HCT116 (cell line): ENCODE data around the gene OAT. TPM values are rescaled to one million over a fixed set of nuclear protein-coding genes. Genes with fewer than 3 reads are reported as not detected.

Source experiments
- ATAC-seq: fragments of 200-7000 bp; cut with Tn5 transposase; 2 replicates; pipeline ENCODE4 v1.9.1; 2020; ENCODE audit warnings: mild to moderate bottlenecking, moderate library complexity
- BruUV-seq: library from RNA; stranded (reverse); fragments of 400-500 nt; replicated peaks from 2 replicates; lab custom pipeline; 2021; lab: Mats Ljungman, UMichigan
- CTCF ChIA-PET: fragments of 300-600 bp; sonication (Branson Sonifier 250); formaldehyde crosslinking; loops from one replicate; lab custom pipeline; 2021; ENCODE audit warnings: antibody characterized with exemption; lab: Charles Lee
- POLR2A ChIA-PET: fragments of 300-600, 350-600 bp; sonication (Branson Sonifier 250); formaldehyde crosslinking; loops from one replicate; lab custom pipeline; 2021; ENCODE audit warnings: antibody characterized with exemption; lab: Charles Lee
- RAD21 ChIA-PET, 2 experiments: fragments of 300-600 bp; sonication (Branson Sonifier 250); formaldehyde crosslinking; loops; one replicate each; lab custom pipeline; 2023; ENCODE audit warnings: low total read pairs in 2 of 2; ENCODE audit not compliant: uncharacterized antibody in 2 of 2, unreplicated experiment in 2 of 2, low non-redundant PET in 1 of 2; lab: Charles Lee
- DNase-seq: peaks from one replicate; pipeline ENCODE4 v3.0.0-alpha.2; 2010; ENCODE audit warnings: low read depth, low spot score
- H2AFZ ChIP-seq: fragments of 200-600 bp; shearing (Covaris generic), sonication (generic); 2 replicates; pipeline ENCODE4 v1.6.1; 2017; ENCODE audit warnings: low read depth, mixed run types, mixed read lengths, antibody characterized with exemption, low read length; ENCODE audit not compliant: poor library complexity, severe bottlenecking
- H3K27ac ChIP-seq: 2 replicates; pipeline ENCODE4 v1.5.1; 2012; ENCODE audit warnings: low read depth, low read length
- H3K27me3 ChIP-seq: fragments of 200-600 bp; sonication (generic); 2 replicates; pipeline ENCODE4 v1.6.1; 2016; ENCODE audit warnings: mixed run types, low read length, mixed read lengths; ENCODE audit not compliant: insufficient read depth
- H3K36me3 ChIP-seq, 2 experiments: fragments of 200-500 bp in 1 of 2; fragments of 200-600 bp in 1 of 2; sonication (Bioruptor generic) in 1 of 2; sonication (generic) in 1 of 2; 2 replicates each; pipeline versions ENCODE4 v1.5.1 to v1.6.1; 2014 to 2016; ENCODE audit warnings: low read length in 2 of 2, inconsistent platforms in 1 of 2, mixed read lengths in 1 of 2, mixed run types in 1 of 2; ENCODE audit not compliant: insufficient read depth in 2 of 2, control insufficient read depth in 1 of 2
- H3K4me1 ChIP-seq, 2 experiments: fragments of 200-600 bp in 1 of 2; sonication (generic) in 1 of 2; 2 replicates each; pipeline versions ENCODE4 v1.5.1 to v1.6.1; 2012 to 2017; ENCODE audit warnings: low read length in 2 of 2, inconsistent platforms in 1 of 2, mild to moderate bottlenecking in 1 of 2, mixed read lengths in 1 of 2, mixed run types in 1 of 2, moderate library complexity in 1 of 2; ENCODE audit not compliant: insufficient read depth in 2 of 2, control insufficient read depth in 1 of 2
- H3K4me2 ChIP-seq: fragments of 200-600 bp; sonication (generic); 2 replicates; pipeline ENCODE4 v1.6.1; 2017; ENCODE audit warnings: mixed run types, low read length, mixed read lengths
- H3K4me3 ChIP-seq, 2 experiments: fragments of 200-600 bp in 1 of 2; sonication (generic) in 1 of 2; replicated peaks in 1 of 2; 2 replicates each; pipeline ENCODE4 v1.5.1; 2011 to 2016; ENCODE audit warnings: low read length in 2 of 2, control low read depth in 1 of 2, low read depth in 1 of 2, mild to moderate bottlenecking in 1 of 2, mixed read lengths in 1 of 2, mixed run types in 1 of 2
- H3K79me2 ChIP-seq: fragments of 200-600 bp; sonication (generic); 2 replicates; pipeline ENCODE4 v1.6.1; 2017; ENCODE audit warnings: mild to moderate bottlenecking, mixed run types, low read length, moderate library complexity, mixed read lengths; ENCODE audit not compliant: insufficient read depth
- H3K9ac ChIP-seq: fragments of 200-600 bp; sonication (generic); 2 replicates; pipeline ENCODE4 v1.6.1; 2016; ENCODE audit warnings: low read length, mixed read lengths
- H3K9me2 ChIP-seq: fragments of 200-600 bp; sonication (generic), shearing (Covaris generic); 2 replicates; pipeline ENCODE4 v1.6.1; 2017; ENCODE audit warnings: mixed run types, mild to moderate bottlenecking, moderate library complexity; ENCODE audit not compliant: insufficient read depth
- H3K9me3 ChIP-seq, 2 experiments: fragments of 200-500 bp in 1 of 2; fragments of 200-600 bp in 1 of 2; sonication (Bioruptor generic) in 1 of 2; sonication (generic) in 1 of 2; 2 replicates each; pipeline ENCODE4 v1.6.1; 2014 to 2017; ENCODE audit warnings: low read length in 2 of 2, mixed read lengths in 2 of 2, inconsistent platforms in 1 of 2, low read depth in 1 of 2, mild to moderate bottlenecking in 1 of 2, mixed run types in 1 of 2, moderate library complexity in 1 of 2; ENCODE audit not compliant: control insufficient read depth in 1 of 2, insufficient read depth in 1 of 2
- H4K20me1 ChIP-seq: fragments of 200-600 bp; sonication (generic), shearing (Covaris generic); 2 replicates; pipeline ENCODE4 v1.6.1; 2017; ENCODE audit warnings: mixed run types, mild to moderate bottlenecking, moderate library complexity; ENCODE audit not compliant: insufficient read depth
- CBX3 ChIP-seq: IDR thresholded peaks from 2 replicates; pipeline ENCODE4 v1.6.1; 2012; ENCODE audit warnings: low read depth
- EGR1 ChIP-seq: IDR thresholded peaks from 2 replicates; pipeline ENCODE4 v1.6.1; 2012; ENCODE audit warnings: low read depth
- ELF1 ChIP-seq: IDR thresholded peaks from 2 replicates; pipeline ENCODE4 v1.6.1; 2012; ENCODE audit warnings: low read depth, borderline replicate concordance
- EZH2 ChIP-seq: fragments of 200-600 bp; sonication (generic); IDR thresholded peaks from 2 replicates; pipeline ENCODE4 v1.6.1; 2017; ENCODE audit warnings: antibody characterized with exemption, mixed run types
- EZH2phosphoT487 ChIP-seq: fragments of 200-600 bp; IDR thresholded peaks from 2 replicates; pipeline ENCODE4 v1.6.1; 2018; ENCODE audit warnings: antibody characterized with exemption, borderline replicate concordance
- FOSL1 ChIP-seq: IDR thresholded peaks from 2 replicates; pipeline ENCODE4 v1.6.1; 2012; ENCODE audit warnings: low read depth
- MAX ChIP-seq: IDR thresholded peaks from 2 replicates; pipeline ENCODE4 v1.6.1; 2012
- POLR2A ChIP-seq: IDR thresholded peaks from 2 replicates; pipeline ENCODE4 v1.7.0; 2011; ENCODE audit warnings: borderline replicate concordance; ENCODE audit not compliant: insufficient read depth, insufficient read length; ENCODE audit errors: extremely low read depth
- REST ChIP-seq: IDR thresholded peaks from 2 replicates; pipeline ENCODE4 v1.6.1; 2012; ENCODE audit warnings: low read depth
- SIN3A ChIP-seq: IDR thresholded peaks from 2 replicates; pipeline ENCODE4 v1.6.1; 2012; ENCODE audit warnings: low read depth
- SP1 ChIP-seq: IDR thresholded peaks from 2 replicates; pipeline ENCODE4 v1.6.1; 2012; ENCODE audit warnings: low read depth
- SRF ChIP-seq: IDR thresholded peaks from 2 replicates; pipeline ENCODE4 v1.6.1; 2012; ENCODE audit warnings: low read depth
- TCF7L2 ChIP-seq: IDR thresholded peaks from 2 replicates; pipeline ENCODE4 v1.7.0; 2011; ENCODE audit warnings: borderline replicate concordance, inconsistent platforms; ENCODE audit not compliant: insufficient read depth, insufficient read length; ENCODE audit errors: extremely low read depth
- YY1 ChIP-seq: IDR thresholded peaks from 2 replicates; pipeline ENCODE4 v1.6.1; 2011; ENCODE audit warnings: low read length, low read depth, moderate library complexity, mild to moderate bottlenecking; ENCODE audit not compliant: insufficient replicate concordance; ENCODE audit errors: extremely low read depth
- ZNF274 ChIP-seq: fragments of 200-500 bp; sonication (Bioruptor generic); IDR thresholded peaks from 2 replicates; pipeline ENCODE4 v1.6.1; 2014; ENCODE audit warnings: mild to moderate bottlenecking, low read depth, low read length, inconsistent platforms
- intact Hi-C: fragments of 100-400 bp; cut with micrococcal nuclease; formaldehyde crosslinking; loops from 2 replicates; pipeline ENCODE4 v1.10.0; 2022
- total RNA-seq: library from RNA; stranded (reverse); gene quantifications from one replicate; pipeline ENCODE4 v1.2.1, GENCODE V29; 2021; ENCODE audit not compliant: unreplicated experiment
- TF ChIP-seq, protein P1 (sequence below): IDR thresholded peaks from 2 replicates; pipeline ENCODE4 v1.6.1; 2011; ENCODE audit warnings: mild to moderate bottlenecking, low read length, moderate library complexity; ENCODE audit not compliant: insufficient replicate concordance; ENCODE audit errors: extremely low read depth
- TF ChIP-seq, protein P2 (sequence below), 3 experiments: fragments of 200-600 bp in 1 of 3; sonication (generic) in 1 of 3; IDR thresholded peaks in 2 of 3; conservative IDR thresholded peaks in 1 of 3; 2 replicates each; pipeline ENCODE4 v1.5.1; 2012 to 2017; ENCODE audit warnings: low read depth in 2 of 3, low read length in 2 of 3, antibody characterized with exemption in 1 of 3, borderline replicate concordance in 1 of 3, control low read depth in 1 of 3, mild to moderate bottlenecking in 1 of 3, mixed read lengths in 1 of 3, mixed run types in 1 of 3, moderate library complexity in 1 of 3; ENCODE audit not compliant: insufficient read depth in 1 of 3
- TF ChIP-seq, protein P3 (sequence below): IDR thresholded peaks from 2 replicates; pipeline ENCODE4 v1.6.1; 2012

Gene OAT
- total RNA-seq, 1 experiment from 2014 or later: 133 TPM

GRCh38 chr10:124450783-124451057 is 32.0 kb upstream of the OAT start:
- POLR2A ChIA-PET: no interaction called here
- H3K27me3 ChIP-seq: no peaks in the 10 kb centered on the region; the same call in 1 of the 2 replicates
- intact Hi-C loops: no loop called here
- H4K20me1 ChIP-seq: no peaks in the 10 kb centered on the region
- no peaks in the 10 kb centered on the region for H3K79me2 ChIP-seq
- DNase-seq (no peak), ATAC-seq (no peak)
- H3K9ac ChIP-seq: no peak overlapping the region
- RAD21 ChIA-PET: no interaction called here
- H3K4me3 ChIP-seq: no peak overlapping the region; a peak in 1 of 4 replicates
- no peaks in the 10 kb centered on the region for H3K36me3 ChIP-seq
- H3K9me2 ChIP-seq: no peaks in the 10 kb centered on the region
- no peaks in the 10 kb centered on the region for H3K9me3 ChIP-seq
- peak overlapping the region; percentile 89 for H2AFZ ChIP-seq
- CTCF ChIA-PET: no interaction called here
- H3K4me1 ChIP-seq: peaks cover 11 to 19% of the 10 kb centered on the region in 2 experiments
- no peak for TF ChIP-seq ZNF274
- no peak for TF ChIP-seq YY1
- TF ChIP-seq, protein P1, sequence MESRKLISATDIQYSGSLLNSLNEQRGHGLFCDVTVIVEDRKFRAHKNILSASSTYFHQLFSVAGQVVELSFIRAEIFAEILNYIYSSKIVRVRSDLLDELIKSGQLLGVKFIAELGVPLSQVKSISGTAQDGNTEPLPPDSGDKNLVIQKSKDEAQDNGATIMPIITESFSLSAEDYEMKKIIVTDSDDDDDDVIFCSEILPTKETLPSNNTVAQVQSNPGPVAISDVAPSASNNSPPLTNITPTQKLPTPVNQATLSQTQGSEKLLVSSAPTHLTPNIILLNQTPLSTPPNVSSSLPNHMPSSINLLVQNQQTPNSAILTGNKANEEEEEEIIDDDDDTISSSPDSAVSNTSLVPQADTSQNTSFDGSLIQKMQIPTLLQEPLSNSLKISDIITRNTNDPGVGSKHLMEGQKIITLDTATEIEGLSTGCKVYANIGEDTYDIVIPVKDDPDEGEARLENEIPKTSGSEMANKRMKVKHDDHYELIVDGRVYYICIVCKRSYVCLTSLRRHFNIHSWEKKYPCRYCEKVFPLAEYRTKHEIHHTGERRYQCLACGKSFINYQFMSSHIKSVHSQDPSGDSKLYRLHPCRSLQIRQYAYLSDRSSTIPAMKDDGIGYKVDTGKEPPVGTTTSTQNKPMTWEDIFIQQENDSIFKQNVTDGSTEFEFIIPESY: no peak
- no peak for TF ChIP-seq TCF7L2
- no peak for TF ChIP-seq FOSL1
- TF ChIP-seq ELF1: no peak
- no peak for TF ChIP-seq EZH2phosphoT487
- TF ChIP-seq EZH2: no peak
- TF ChIP-seq, protein P2, sequence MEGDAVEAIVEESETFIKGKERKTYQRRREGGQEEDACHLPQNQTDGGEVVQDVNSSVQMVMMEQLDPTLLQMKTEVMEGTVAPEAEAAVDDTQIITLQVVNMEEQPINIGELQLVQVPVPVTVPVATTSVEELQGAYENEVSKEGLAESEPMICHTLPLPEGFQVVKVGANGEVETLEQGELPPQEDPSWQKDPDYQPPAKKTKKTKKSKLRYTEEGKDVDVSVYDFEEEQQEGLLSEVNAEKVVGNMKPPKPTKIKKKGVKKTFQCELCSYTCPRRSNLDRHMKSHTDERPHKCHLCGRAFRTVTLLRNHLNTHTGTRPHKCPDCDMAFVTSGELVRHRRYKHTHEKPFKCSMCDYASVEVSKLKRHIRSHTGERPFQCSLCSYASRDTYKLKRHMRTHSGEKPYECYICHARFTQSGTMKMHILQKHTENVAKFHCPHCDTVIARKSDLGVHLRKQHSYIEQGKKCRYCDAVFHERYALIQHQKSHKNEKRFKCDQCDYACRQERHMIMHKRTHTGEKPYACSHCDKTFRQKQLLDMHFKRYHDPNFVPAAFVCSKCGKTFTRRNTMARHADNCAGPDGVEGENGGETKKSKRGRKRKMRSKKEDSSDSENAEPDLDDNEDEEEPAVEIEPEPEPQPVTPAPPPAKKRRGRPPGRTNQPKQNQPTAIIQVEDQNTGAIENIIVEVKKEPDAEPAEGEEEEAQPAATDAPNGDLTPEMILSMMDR (IDR thresholded peaks at IDR 0.05 in 2 of 3, conservative IDR thresholded peaks at IDR 0.05 in 1 of 3; ENCODE audit: borderline replicate concordance in 1 of 3, insufficient read depth in 1 of 3, low read depth in 2 of 3, low read length in 2 of 3): no peak
- TF ChIP-seq SIN3A: no peak
- TF ChIP-seq EGR1: no peak
- TF ChIP-seq CBX3: no peak
- TF ChIP-seq SP1: no peak
- TF ChIP-seq SRF: no peak
- TF ChIP-seq MAX: no peak
- no peak for TF ChIP-seq POLR2A
- no peak for TF ChIP-seq REST
- TF ChIP-seq, protein P3, sequence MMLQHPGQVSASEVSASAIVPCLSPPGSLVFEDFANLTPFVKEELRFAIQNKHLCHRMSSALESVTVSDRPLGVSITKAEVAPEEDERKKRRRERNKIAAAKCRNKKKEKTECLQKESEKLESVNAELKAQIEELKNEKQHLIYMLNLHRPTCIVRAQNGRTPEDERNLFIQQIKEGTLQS: no peak
- TF ChIP-seq, all 23 proteins: peak for 0
- no TSS peak for BruUV-seq
- Histone ChIP-seq H3K27ac (no peak overlapping the region), H3K4me2 (peak overlapping the region; percentile 95)
